Activated naive CD4-positive, alpha-beta T cell treated with anti-CD3 and anti-CD28 coated beads, Interleukin-2, amount 50 U/mL, for 72 hours (primary cell): ENCODE data around the gene KIAA1328. TPM values are rescaled to one million over a fixed set of nuclear protein-coding genes. Genes with fewer than 3 reads are reported as not detected.
"Not testable (repeated sequence)": the region's sequence is repeated elsewhere in the genome, so short reads cannot be mapped to it uniquely, and the experiment has no call there.

Source experiments
- ATAC-seq, 2 donors: fragments of 150-1000 bp; cut with Tn5 transposase; 2 replicates each; pipeline ENCODE4 v1.10.0; 2021; ENCODE audit warnings: mild to moderate bottlenecking in 2 of 2, moderate library complexity in 2 of 2
- DNase-seq, 2 donors: peaks; one replicate each; pipeline ENCODE4 v3.0.0; 2021 to 2022; ENCODE audit warnings: low spot score in 2 of 2
- H3K27ac Mint-ChIP-seq, 2 donors: one replicate each; pipeline ENCODE4 v1.8.0; 2022; ENCODE audit warnings: mild to moderate bottlenecking in 2 of 2, mixed read lengths in 2 of 2
- H3K36me3 Mint-ChIP-seq, 2 donors: one replicate each; pipeline ENCODE4 v1.8.0; 2022; ENCODE audit warnings: mixed read lengths in 2 of 2
- H3K9me3 Mint-ChIP-seq, 2 donors: one replicate each; pipeline ENCODE4 v1.8.0; 2022; ENCODE audit warnings: mixed read lengths in 2 of 2
- total RNA-seq, 2 donors: library from RNA; stranded (reverse); gene quantifications; one replicate each; pipeline ENCODE4 v1.2.3, GENCODE V29; 2022

KIAA1328 gene
- total RNA-seq, 2 donors from 2014 or later: 8.2 to 13.2 TPM

- Mint-ChIP-seq H3K9me3 (peaks cover 10 to 23% of the 10 kb centered on the region in 2 donors), H3K27ac (no peak overlapping the region), H3K36me3 (peaks cover 25 to 33% of the 10 kb centered on the region in 2 donors)
- ATAC-seq (no peak), DNase-seq (no peak)
These were observed 20.5 kb downstream of the KIAA1328 start for GRCh38 chr18:36849288-36850006.

GRCh38 chr18:36850527-36851201, 21.7 kb downstream of the KIAA1328 start:
- DNase-seq (no peak), ATAC-seq (peak; percentile 93)
- Mint-ChIP-seq H3K27ac (no peak overlapping the region), H3K9me3 (peaks cover 10 to 23% of the 10 kb centered on the region in 2 donors), H3K36me3 (peaks cover 25 to 37% of the 10 kb centered on the region in 2 donors)

- H3K9me3 Mint-ChIP-seq: peaks cover 10 to 23% of the 10 kb centered on the region in 2 donors
- no peak overlapping the region for H3K27ac Mint-ChIP-seq
- no peak for ATAC-seq
- peaks cover 28 to 37% of the 10 kb centered on the region in 2 donors for H3K36me3 Mint-ChIP-seq
- DNase-seq: no peak
These were observed 22.3 kb downstream of the KIAA1328 start for GRCh38 chr18:36851202-36851590.

- no peak overlapping the region for H3K27ac Mint-ChIP-seq
- H3K9me3 Mint-ChIP-seq: peaks cover 9 to 13% of the 10 kb centered on the region in 2 donors
- no peak for DNase-seq
- H3K36me3 Mint-ChIP-seq: peaks cover 28 to 29% of the 10 kb centered on the region in 2 donors
- no peak for ATAC-seq
These were observed 27.9 kb downstream of the KIAA1328 start for GRCh38 chr18:36856815-36857214.

GRCh38 chr18:36862182-36862581, 33.3 kb downstream of the KIAA1328 start:
- peak in 1 of 2 donors; percentile 69 for ATAC-seq
- Mint-ChIP-seq H3K9me3 (no peaks in the 10 kb centered on the region), H3K27ac (no peak overlapping the region), H3K36me3 (peaks cover 5 to 20% of the 10 kb centered on the region in 2 donors)
- DNase-seq: no peak

- Mint-ChIP-seq H3K9me3 (no peaks in the 10 kb centered on the region), H3K36me3 (peaks cover 11 to 20% of the 10 kb centered on the region in 2 donors), H3K27ac (no peak overlapping the region)
- DNase-seq (no peak), ATAC-seq (no peak)
These were observed 38.1 kb downstream of the KIAA1328 start for GRCh38 chr18:36867056-36867455.

- Mint-ChIP-seq H3K27ac (no peak overlapping the region), H3K9me3 (peaks cover 5 to 6% of the 10 kb centered on the region in 2 donors), H3K36me3 (peaks cover 24 to 40% of the 10 kb centered on the region in 2 donors)
- no peak for ATAC-seq
- no peak for DNase-seq
These were observed 42.9 kb downstream of the KIAA1328 start for GRCh38 chr18:36871801-36872200.

- ATAC-seq (no peak), DNase-seq (no peak)
- Mint-ChIP-seq H3K27ac (no peak overlapping the region), H3K36me3 (peaks cover 26 to 44% of the 10 kb centered on the region in 2 donors), H3K9me3 (peaks cover 5 to 6% of the 10 kb centered on the region in 2 donors)
These were observed 43.4 kb downstream of the KIAA1328 start for GRCh38 chr18:36872329-36872728.

- not testable (repeated sequence) for DNase-seq, H3K9me3 Mint-ChIP-seq, ATAC-seq, H3K27ac Mint-ChIP-seq
- H3K36me3 Mint-ChIP-seq: peaks cover 34 to 47% of the 10 kb centered on the region in 2 donors
These were observed 44.9 kb downstream of the KIAA1328 start for GRCh38 chr18:36873826-36874225.

GRCh38 chr18:36879796-36880195, 50.9 kb downstream of the KIAA1328 start:
- not testable (repeated sequence) for H3K27ac Mint-ChIP-seq, ATAC-seq, H3K9me3 Mint-ChIP-seq, DNase-seq
- peaks cover 31 to 36% of the 10 kb centered on the region in 2 donors for H3K36me3 Mint-ChIP-seq

GRCh38 chr18:36885981-36886380, 57.1 kb downstream of the KIAA1328 start:
- H3K9me3 Mint-ChIP-seq: no peaks in the 10 kb centered on the region
- DNase-seq (no peak), ATAC-seq (no peak)
- peaks cover 0 to 5% of the 10 kb centered on the region in 2 donors for H3K36me3 Mint-ChIP-seq
- no peak overlapping the region for H3K27ac Mint-ChIP-seq

- DNase-seq (no peak), ATAC-seq (no peak)
- no peaks in the 10 kb centered on the region for H3K9me3 Mint-ChIP-seq
- no peak overlapping the region for H3K27ac Mint-ChIP-seq
- peaks cover 0 to 5% of the 10 kb centered on the region in 2 donors for H3K36me3 Mint-ChIP-seq
These were observed 58.2 kb downstream of the KIAA1328 start for GRCh38 chr18:36887114-36887513.

- Mint-ChIP-seq H3K27ac (no peak overlapping the region), H3K9me3 (no peaks in the 10 kb centered on the region), H3K36me3 (peaks cover 0 to 5% of the 10 kb centered on the region in 2 donors)
- DNase-seq: no peak
- ATAC-seq: no peak
These were observed 58.9 kb downstream of the KIAA1328 start for GRCh38 chr18:36887864-36888263.

- DNase-seq (no peak), ATAC-seq (no peak)
- Mint-ChIP-seq H3K9me3 (no peaks in the 10 kb centered on the region), H3K36me3 (peaks cover 0 to 5% of the 10 kb centered on the region in 2 donors), H3K27ac (no peak overlapping the region)
These were observed 59.9 kb downstream of the KIAA1328 start for GRCh38 chr18:36888778-36889177.

- no peak for DNase-seq
- Mint-ChIP-seq H3K9me3 (no peaks in the 10 kb centered on the region), H3K36me3 (peaks cover 0 to 5% of the 10 kb centered on the region in 2 donors), H3K27ac (no peak overlapping the region)
- ATAC-seq: no peak
These were observed 60.4 kb downstream of the KIAA1328 start for GRCh38 chr18:36889321-36889720.

- ATAC-seq: no peak
- peaks cover 0 to 5% of the 10 kb centered on the region in 2 donors for H3K36me3 Mint-ChIP-seq
These were observed 60.8 kb downstream of the KIAA1328 start for GRCh38 chr18:36889742-36890141.

GRCh38 chr18:36890598-36890997, 61.7 kb downstream of the KIAA1328 start:
- Mint-ChIP-seq H3K36me3 (no peaks in the 10 kb centered on the region), H3K27ac (no peak overlapping the region), H3K9me3 (no peaks in the 10 kb centered on the region)
- no peak for ATAC-seq
- DNase-seq: no peak

More at GRCh38 chr18:36889742-36890141, 60.8 kb downstream of the KIAA1328 start:
- Mint-ChIP-seq H3K9me3 (no peaks in the 10 kb centered on the region), H3K27ac (no peak overlapping the region)
- DNase-seq: no peak
